GM23338 (cell line): Measurements from ENCODE around the gene PRSS33. TPM values are rescaled to one million over a fixed set of nuclear protein-coding genes. Genes with fewer than 3 reads are reported as not detected.

Experiments used
- ATAC-seq: fragments of 200-7000 bp; cut with Tn5 transposase; 3 replicates; pipeline ENCODE4 v1.9.1; 2020
- DNase-seq: peaks from one replicate; pipeline ENCODE4 v3.0.0-alpha.2; 2015; ENCODE audit warnings: low spot score
- H2AFZ ChIP-seq: fragments of 200-600 bp; sonication (generic); 2 replicates; pipeline ENCODE4 v1.8.0; 2016; ENCODE audit warnings: antibody characterized with exemption, mild to moderate bottlenecking, moderate library complexity
- H3F3A ChIP-seq: fragments of 200-600 bp; sonication (generic); replicated peaks from 2 replicates; pipeline ENCODE4 v1.8.0; 2017; ENCODE audit warnings: antibody characterized with exemption, mixed run types, low read depth
- H3K27ac ChIP-seq: fragments of 200-600 bp; sonication (generic); 2 replicates; pipeline ENCODE4 v1.6.1; 2016; ENCODE audit warnings: low read depth
- H3K27me3 ChIP-seq: fragments of 200-600 bp; sonication (generic); 2 replicates; pipeline ENCODE4 v1.8.0; 2016; ENCODE audit warnings: mild to moderate bottlenecking, mixed run types, moderate library complexity; ENCODE audit not compliant: insufficient read depth
- H3K36me3 ChIP-seq: fragments of 200-600 bp; sonication (generic); 2 replicates; pipeline ENCODE4 v1.8.0; 2016; ENCODE audit warnings: mild to moderate bottlenecking; ENCODE audit not compliant: insufficient read depth
- H3K4me1 ChIP-seq: fragments of 200-600 bp; sonication (generic); 2 replicates; pipeline ENCODE4 v1.8.0; 2016; ENCODE audit warnings: mild to moderate bottlenecking, moderate library complexity; ENCODE audit not compliant: insufficient read depth
- H3K4me2 ChIP-seq: fragments of 200-600 bp; sonication (generic); 2 replicates; pipeline ENCODE4 v1.7.1; 2017; ENCODE audit warnings: mixed run types
- H3K4me3 ChIP-seq: fragments of 200-600 bp; sonication (generic); 2 replicates; pipeline ENCODE4 v1.6.1; 2016; ENCODE audit warnings: mixed run types
- H3K79me2 ChIP-seq: fragments of 200-600 bp; sonication (generic); replicated peaks from 2 replicates; pipeline ENCODE4 v1.8.0; 2017; ENCODE audit warnings: mild to moderate bottlenecking; ENCODE audit not compliant: insufficient read depth
- H3K9me2 ChIP-seq: fragments of 200-600 bp; sonication (generic); 2 replicates; pipeline ENCODE4 v1.8.0; 2017; ENCODE audit not compliant: insufficient read depth
- H4K20me1 ChIP-seq: fragments of 200-600 bp; sonication (generic); replicated peaks from 2 replicates; pipeline ENCODE4 v1.8.0; 2017; ENCODE audit warnings: mild to moderate bottlenecking; ENCODE audit not compliant: insufficient read depth
- H3K27ac Mint-ChIP-seq: 2 replicates; pipeline ENCODE4 v1.8.0; 2020; ENCODE audit warnings: inconsistent platforms, mild to moderate bottlenecking, moderate library complexity, mixed read lengths
- H3K27me3 Mint-ChIP-seq: 3 replicates; pipeline ENCODE4 v1.8.0; 2022; ENCODE audit warnings: low read depth, mild to moderate bottlenecking, moderate library complexity, mixed read lengths, inconsistent platforms; ENCODE audit not compliant: insufficient read depth, poor library complexity
- H3K36me3 Mint-ChIP-seq: 3 replicates; pipeline ENCODE4 v1.8.0; 2021; ENCODE audit warnings: low read depth, mild to moderate bottlenecking, inconsistent platforms, moderate library complexity, mixed read lengths
- H3K4me1 Mint-ChIP-seq: 3 replicates; pipeline ENCODE4 v1.8.0; 2020; ENCODE audit warnings: mild to moderate bottlenecking, inconsistent platforms, mixed read lengths
- H3K4me3 Mint-ChIP-seq: 3 replicates; pipeline ENCODE4 v1.8.0; 2021; ENCODE audit warnings: moderate library complexity, mild to moderate bottlenecking, inconsistent platforms, mixed read lengths
- H3K9me3 Mint-ChIP-seq: 3 replicates; pipeline ENCODE4 v1.8.0; 2020; ENCODE audit warnings: moderate library complexity, mild to moderate bottlenecking, inconsistent platforms, mixed read lengths
- CREB1 ChIP-seq: fragments of 250-450 bp; sonication (Bioruptor Pico); IDR thresholded peaks from 2 replicates; pipeline ENCODE4 v1.5.0; 2020; ENCODE audit warnings: low read depth, mild to moderate bottlenecking, moderate library complexity
- EZH2 ChIP-seq: fragments of 200-600 bp; sonication (generic); IDR thresholded peaks from one replicate; pipeline ENCODE4 v1.8.0; 2017; ENCODE audit warnings: antibody characterized with exemption, mild to moderate bottlenecking, low read depth; ENCODE audit not compliant: unreplicated experiment
- EZH2phosphoT487 ChIP-seq: fragments of 200-600 bp; sonication (generic); IDR thresholded peaks from one replicate; pipeline ENCODE4 v1.8.1; 2018; ENCODE audit warnings: antibody characterized with exemption; ENCODE audit not compliant: unreplicated experiment
- JUNB ChIP-seq: IDR thresholded peaks from one replicate; pipeline ENCODE4 v1.6.1; 2016; ENCODE audit warnings: antibody characterized with exemption; ENCODE audit not compliant: unreplicated experiment
- POLR2AphosphoS5 ChIP-seq: IDR thresholded peaks from 2 replicates; pipeline ENCODE4 v1.6.1; 2016; ENCODE audit warnings: antibody characterized with exemption, low read depth
- STAT1 ChIP-seq: IDR thresholded peaks from one replicate; pipeline ENCODE4 v1.6.1; 2016; ENCODE audit warnings: antibody characterized with exemption; ENCODE audit not compliant: unreplicated experiment
- ZNF114 ChIP-seq: fragments of 250-450 bp; sonication (Bioruptor Pico); IDR thresholded peaks from 2 replicates; pipeline ENCODE4 v1.5.0; 2020; ENCODE audit warnings: mild to moderate bottlenecking, moderate library complexity
- ZNF331 ChIP-seq: fragments of 250-450 bp; sonication (Bioruptor Pico); IDR thresholded peaks from 2 replicates; pipeline ENCODE4 v1.5.0; 2020; ENCODE audit warnings: low read depth, mild to moderate bottlenecking, moderate library complexity
- ZNF462 ChIP-seq: fragments of 250-450 bp; sonication (Bioruptor Pico); IDR thresholded peaks from 2 replicates; pipeline ENCODE4 v1.5.0; 2020; ENCODE audit warnings: mild to moderate bottlenecking, moderate library complexity
- polyA plus RNA-seq: library from polyadenylated mRNA; unstranded; fragments of >200 nt; fragmentation: Nextera tagmentation; extraction: Ambion mirVana; gene quantifications from 2 replicates; pipeline ENCODE4 v1.2.1, GENCODE V29; 2016
- total RNA-seq: library from RNA; depleted of rRNA; stranded (reverse); fragments of >200 nt; shearing (Covaris generic); gene quantifications from 2 replicates; pipeline ENCODE4 v1.2.3, GENCODE V29; 2014
- TF ChIP-seq, protein P1 (sequence below): IDR thresholded peaks from one replicate; pipeline ENCODE4 v1.6.1; 2018; ENCODE audit warnings: antibody characterized with exemption; ENCODE audit not compliant: unreplicated experiment
- TF ChIP-seq, protein P2 (sequence below): IDR thresholded peaks from 2 replicates; pipeline ENCODE4 v1.6.1; 2016; ENCODE audit warnings: antibody characterized with exemption

Gene PRSS33
- total and polyA plus RNA-seq, 2 experiments from 2014 or later = 0.24 to 1.4 TPM

DNA sequence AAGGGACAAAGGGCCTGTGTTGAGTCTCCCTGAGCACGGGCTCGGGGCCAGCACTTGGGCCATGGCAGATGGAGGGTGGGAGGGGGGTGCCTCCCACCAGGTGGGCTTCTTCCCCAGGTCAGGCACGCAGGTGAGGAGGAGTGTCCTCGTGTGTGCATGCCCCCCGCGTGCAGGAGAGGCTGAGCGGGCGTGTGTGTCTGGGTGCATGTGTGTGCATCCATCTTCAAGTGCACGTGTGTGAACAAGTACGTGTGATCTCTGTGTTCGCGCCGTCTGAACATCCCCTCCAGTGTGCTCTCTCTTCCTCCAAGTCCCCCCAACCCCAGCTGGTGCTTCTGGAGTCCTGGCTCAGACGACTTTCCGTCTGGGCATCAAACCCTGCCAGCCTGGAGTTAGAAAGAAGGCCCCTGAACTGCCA lies 40.0 kb upstream of the PRSS33 start:
- no peak overlapping the region for H3K4me3 ChIP-seq
- H4K20me1 ChIP-seq = no peaks in the 10 kb centered on the region
- no peak overlapping the region for H2AFZ ChIP-seq
- no peak overlapping the region for H3K27ac Mint-ChIP-seq
- H3F3A ChIP-seq = no peaks in the 10 kb centered on the region
- H3K9me3 Mint-ChIP-seq = no peaks in the 10 kb centered on the region; the same call in 2 of the 3 replicates
- no peaks in the 10 kb centered on the region for H3K4me1 ChIP-seq
- H3K27me3 Mint-ChIP-seq = peaks cover 9% of the 10 kb centered on the region
- H3K27me3 ChIP-seq = no peaks in the 10 kb centered on the region
- no peaks in the 10 kb centered on the region for H3K36me3 Mint-ChIP-seq
- no peaks in the 10 kb centered on the region for H3K36me3 ChIP-seq
- H3K79me2 ChIP-seq = no peaks in the 10 kb centered on the region
- H3K9me2 ChIP-seq = no peaks in the 10 kb centered on the region
- no peaks in the 10 kb centered on the region for H3K4me1 Mint-ChIP-seq
- H3K4me3 Mint-ChIP-seq = no peak overlapping the region
- no peak overlapping the region for H3K4me2 ChIP-seq
- ATAC-seq (no peak), DNase-seq (no peak)
- TF ChIP-seq STAT1 (no peak), ZNF331 (no peak), JUNB (no peak), EZH2phosphoT487 (no peak), ZNF462 (CRISPR knock-in tag) (no peak), POLR2AphosphoS5 (no peak), CREB1 (CRISPR knock-in tag) (no peak), ZNF114 (no peak), EZH2 (no peak)
- TF ChIP-seq, protein P1, sequence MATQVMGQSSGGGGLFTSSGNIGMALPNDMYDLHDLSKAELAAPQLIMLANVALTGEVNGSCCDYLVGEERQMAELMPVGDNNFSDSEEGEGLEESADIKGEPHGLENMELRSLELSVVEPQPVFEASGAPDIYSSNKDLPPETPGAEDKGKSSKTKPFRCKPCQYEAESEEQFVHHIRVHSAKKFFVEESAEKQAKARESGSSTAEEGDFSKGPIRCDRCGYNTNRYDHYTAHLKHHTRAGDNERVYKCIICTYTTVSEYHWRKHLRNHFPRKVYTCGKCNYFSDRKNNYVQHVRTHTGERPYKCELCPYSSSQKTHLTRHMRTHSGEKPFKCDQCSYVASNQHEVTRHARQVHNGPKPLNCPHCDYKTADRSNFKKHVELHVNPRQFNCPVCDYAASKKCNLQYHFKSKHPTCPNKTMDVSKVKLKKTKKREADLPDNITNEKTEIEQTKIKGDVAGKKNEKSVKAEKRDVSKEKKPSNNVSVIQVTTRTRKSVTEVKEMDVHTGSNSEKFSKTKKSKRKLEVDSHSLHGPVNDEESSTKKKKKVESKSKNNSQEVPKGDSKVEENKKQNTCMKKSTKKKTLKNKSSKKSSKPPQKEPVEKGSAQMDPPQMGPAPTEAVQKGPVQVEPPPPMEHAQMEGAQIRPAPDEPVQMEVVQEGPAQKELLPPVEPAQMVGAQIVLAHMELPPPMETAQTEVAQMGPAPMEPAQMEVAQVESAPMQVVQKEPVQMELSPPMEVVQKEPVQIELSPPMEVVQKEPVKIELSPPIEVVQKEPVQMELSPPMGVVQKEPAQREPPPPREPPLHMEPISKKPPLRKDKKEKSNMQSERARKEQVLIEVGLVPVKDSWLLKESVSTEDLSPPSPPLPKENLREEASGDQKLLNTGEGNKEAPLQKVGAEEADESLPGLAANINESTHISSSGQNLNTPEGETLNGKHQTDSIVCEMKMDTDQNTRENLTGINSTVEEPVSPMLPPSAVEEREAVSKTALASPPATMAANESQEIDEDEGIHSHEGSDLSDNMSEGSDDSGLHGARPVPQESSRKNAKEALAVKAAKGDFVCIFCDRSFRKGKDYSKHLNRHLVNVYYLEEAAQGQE = no peak
- TF ChIP-seq, protein P2, sequence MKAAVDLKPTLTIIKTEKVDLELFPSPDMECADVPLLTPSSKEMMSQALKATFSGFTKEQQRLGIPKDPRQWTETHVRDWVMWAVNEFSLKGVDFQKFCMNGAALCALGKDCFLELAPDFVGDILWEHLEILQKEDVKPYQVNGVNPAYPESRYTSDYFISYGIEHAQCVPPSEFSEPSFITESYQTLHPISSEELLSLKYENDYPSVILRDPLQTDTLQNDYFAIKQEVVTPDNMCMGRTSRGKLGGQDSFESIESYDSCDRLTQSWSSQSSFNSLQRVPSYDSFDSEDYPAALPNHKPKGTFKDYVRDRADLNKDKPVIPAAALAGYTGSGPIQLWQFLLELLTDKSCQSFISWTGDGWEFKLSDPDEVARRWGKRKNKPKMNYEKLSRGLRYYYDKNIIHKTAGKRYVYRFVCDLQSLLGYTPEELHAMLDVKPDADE = no peak
- no peak overlapping the region for H3K27ac ChIP-seq
